Esophagus squamous epithelium (tissue), 5 donors: Measurements from ENCODE around the gene BHLHE23. TPM values are rescaled to one million over a fixed set of nuclear protein-coding genes. Genes with fewer than 3 reads are reported as not detected.

Experiments used
- DNase-seq: peaks from one replicate; lab custom pipeline; 2025; lab: John Stamatoyannopoulos, UW
- H3K27ac ChIP-seq, 4 donors: fragments of 200-600 bp; sonication (generic); one replicate each; pipeline ENCODE4 v1.5.1; 2016 to 2019; ENCODE audit warnings: mild to moderate bottlenecking in 1 of 4
- H3K27me3 ChIP-seq, 4 donors: fragments of 200-600 bp; sonication (generic); 1 replicate in 3 of 4; 2 replicates in 1 of 4; pipeline versions ENCODE4 v1.5.1 to v1.6.0; 2017 to 2021; ENCODE audit warnings: antibody characterized with exemption in 1 of 4
- H3K36me3 ChIP-seq, 3 donors: fragments of 200-600 bp; sonication (generic); one replicate each; pipeline ENCODE4 v1.5.1; 2016 to 2019
- H3K4me1 ChIP-seq, 3 donors: fragments of 200-600 bp; sonication (generic); one replicate each; pipeline ENCODE4 v1.5.1; 2017 to 2019
- H3K4me3 ChIP-seq, 4 donors: fragments of 200-600 bp; sonication (generic); 1 replicate in 3 of 4; 2 replicates in 1 of 4; pipeline ENCODE4 v1.5.1; 2016 to 2019; ENCODE audit warnings: mild to moderate bottlenecking in 2 of 4, moderate library complexity in 1 of 4
- H3K9me3 ChIP-seq, 3 donors: fragments of 200-600 bp; sonication (generic); one replicate each; pipeline ENCODE4 v1.5.1; 2016 to 2019
- CTCF ChIP-seq, 6 experiments: fragments of 450-650 bp in 4 of 6; fragments of 200-600 bp in 2 of 6; sonication (generic) in 2 of 6; IDR thresholded peaks; one replicate each; pipeline ENCODE4 v1.5.1; 2016 to 2019; ENCODE audit warnings: antibody characterized with exemption in 6 of 6, mild to moderate bottlenecking in 4 of 6, moderate library complexity in 4 of 6
- POLR2A ChIP-seq, 4 donors: fragments of 450-650 bp; IDR thresholded peaks; one replicate each; pipeline ENCODE4 v1.6.1; 2017; ENCODE audit warnings: antibody characterized with exemption in 4 of 4, mild to moderate bottlenecking in 4 of 4, moderate library complexity in 3 of 4
- WGBS, 2 donors: methylation state at CpG; one replicate each; pipeline ENCODE4 v1.1.5; 2018; 5-methylcytosine and 5-hydroxymethylcytosine counted together
- intact Hi-C: fragments of 100-400 bp; cut with DNase I; formaldehyde crosslinking; loops from one replicate; pipeline ENCODE4 v1.15.0; 2022
- total RNA-seq, 4 donors: library from RNA; depleted of rRNA; stranded (reverse); fragments of >200 nt; gene quantifications; one replicate each; pipeline ENCODE4 v1.1.0, GENCODE V29; 2016
- donor health status: DM: yes; HTN: yes; CAD: no.

Gene BHLHE23
- total RNA-seq, 4 donors from 2014 or later = not detected

DNA sequence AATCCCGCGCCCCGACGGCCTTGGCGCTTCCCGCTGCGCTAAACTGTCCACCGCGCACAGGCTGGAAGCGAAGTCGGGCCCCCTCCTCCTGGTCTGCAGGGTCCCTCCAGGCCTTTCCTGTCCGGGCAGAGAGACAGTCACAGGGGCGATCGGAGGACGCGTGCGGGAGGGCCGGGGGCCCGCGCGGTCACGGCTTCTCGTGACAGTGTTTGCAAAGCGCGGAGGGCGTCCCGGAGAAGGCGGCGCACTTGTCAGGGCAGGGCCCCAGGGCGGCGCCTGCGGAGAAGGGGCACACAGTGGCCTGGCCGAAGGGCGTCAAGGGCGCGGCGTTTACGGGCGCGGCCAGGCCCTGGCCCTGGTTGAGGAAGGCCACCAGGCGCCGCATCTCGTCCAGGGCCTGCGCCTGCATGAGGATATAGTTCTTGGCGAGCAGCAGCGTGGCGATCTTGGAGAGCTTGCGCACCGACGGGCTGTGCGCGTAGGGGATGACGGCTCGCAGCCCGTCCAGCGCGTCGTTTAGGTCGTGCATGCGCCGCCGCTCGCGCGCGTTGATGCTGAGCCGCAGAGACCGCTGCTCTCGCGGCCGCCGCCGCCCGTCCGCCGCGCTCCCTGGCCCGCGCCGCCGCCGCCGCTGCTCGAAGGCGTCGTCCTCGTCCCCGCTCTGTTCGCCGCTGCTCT lies 763 bp downstream of the BHLHE23 start:
- peak overlapping the region in 2 of 4 donors; percentile 13 to 38 for H3K4me3 ChIP-seq
- WGBS, 2 donors = no CpG with 5 or more reads among the region's 90 CpGs
- TF ChIP-seq CTCF (IDR thresholded peaks at IDR 0.05) = no peak
- TF ChIP-seq POLR2A (IDR thresholded peaks at IDR 0.05) = no peak
- H3K36me3 ChIP-seq = no peaks in the 10 kb centered on the region
- H3K4me1 ChIP-seq = peaks cover 8 to 55% (median 23%) of the 10 kb centered on the region in 3 donors
- intact Hi-C loops = loop anchor here (10.0 kb wide), 1 partner anchor 111 kb away; no protein-coding TSS in a partner anchor
- no peaks in the 10 kb centered on the region for H3K9me3 ChIP-seq
- no peak for DNase-seq
- H3K27me3 ChIP-seq = peaks cover 54 to 100% (median 68%) of the 10 kb centered on the region in 4 donors
- no peak overlapping the region for H3K27ac ChIP-seq

GRCh38 chr20:63005365-63005861 lies 1.4 kb downstream of the BHLHE23 start:
- TF ChIP-seq CTCF (IDR thresholded peaks at IDR 0.05) = no peak
- no peak for TF ChIP-seq POLR2A (IDR thresholded peaks at IDR 0.05)
- Histone ChIP-seq H3K27me3 (peaks cover 54 to 100% (median 66%) of the 10 kb centered on the region in 4 donors), H3K4me3 (no peak overlapping the region), H3K36me3 (no peaks in the 10 kb centered on the region), H3K27ac (no peak overlapping the region), H3K9me3 (no peaks in the 10 kb centered on the region), H3K4me1 (peaks cover 8 to 54% (median 23%) of the 10 kb centered on the region in 3 donors)
- intact Hi-C loops = loop anchor here (10.0 kb wide), 1 partner anchor 111 kb away; no protein-coding TSS in a partner anchor
- no peak for DNase-seq
- WGBS, 2 donors = no CpG with 5 or more reads among the region's 43 CpGs

GRCh38 chr20:63004607-63005364 lies 2.0 kb downstream of the BHLHE23 start:
- 13 to 17% methylated on average over 18 of the region's 53 CpGs for WGBS, 2 donors
- Histone ChIP-seq H3K4me3 (no peak overlapping the region), H3K4me1 (peaks cover 8 to 51% (median 23%) of the 10 kb centered on the region in 3 donors), H3K27ac (no peak overlapping the region), H3K36me3 (no peaks in the 10 kb centered on the region), H3K9me3 (no peaks in the 10 kb centered on the region), H3K27me3 (peaks cover 49 to 100% (median 60%) of the 10 kb centered on the region in 4 donors)
- DNase-seq = no peak
- TF ChIP-seq POLR2A (IDR thresholded peaks at IDR 0.05) = no peak
- TF ChIP-seq CTCF (IDR thresholded peaks at IDR 0.05) = no peak
- intact Hi-C loops = loop anchor here (10.0 kb wide), 1 partner anchor 110 kb away; no protein-coding TSS in a partner anchor

DNA sequence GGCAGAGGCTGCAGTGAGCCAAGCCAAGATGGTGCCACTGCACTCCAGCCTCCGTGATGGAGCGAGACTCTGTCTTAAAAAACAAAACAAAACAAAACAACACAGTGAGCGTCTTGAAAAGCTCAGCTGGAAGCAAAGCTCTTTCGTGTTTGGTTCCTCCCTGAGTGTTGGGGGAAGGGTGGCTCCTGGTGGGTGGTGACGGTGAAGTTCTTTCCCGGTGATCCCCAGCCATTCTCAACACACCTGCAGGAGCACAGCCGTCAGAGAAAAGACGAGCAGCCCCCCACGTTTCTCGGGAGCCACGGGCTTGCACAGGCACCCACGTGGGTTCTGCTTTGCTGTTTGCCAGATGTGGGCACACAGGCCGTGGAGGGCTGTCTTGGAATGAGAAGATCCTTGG lies 3.2 kb downstream of the BHLHE23 start:
- Histone ChIP-seq H3K9me3 (no peaks in the 10 kb centered on the region), H3K27ac (no peak overlapping the region), H3K27me3 (peaks cover 43 to 100% (median 50%) of the 10 kb centered on the region in 4 donors), H3K4me3 (no peak overlapping the region), H3K4me1 (peaks cover 0 to 38% (median 14%) of the 10 kb centered on the region in 3 donors), H3K36me3 (no peaks in the 10 kb centered on the region)
- 14 to 24% methylated on average over 8 to 9 of the region's 13 CpGs for WGBS, 2 donors
- no peak for TF ChIP-seq CTCF (IDR thresholded peaks at IDR 0.05)
- TF ChIP-seq POLR2A (IDR thresholded peaks at IDR 0.05) = no peak
- DNase-seq = no peak
- intact Hi-C loops = loop anchor here (10.0 kb wide), 1 partner anchor 109 kb away; no protein-coding TSS in a partner anchor
